DND-41 (cell line): Measurements from ENCODE around the gene ARHGAP18.

Experiments used
- ATAC-seq: fragments of 200-7000 bp; cut with Tn5 transposase; 3 replicates; pipeline ENCODE4 v1.9.1; 2021; ENCODE audit warnings: low read depth; ENCODE audit not compliant: insufficient read depth
- DNase-seq: peaks from one replicate; pipeline ENCODE4 v3.0.0-alpha.2; 2020
- H2AFZ ChIP-seq: 2 replicates; pipeline ENCODE4 v1.6.0; 2012; ENCODE audit warnings: low read depth, low read length
- H3K27ac ChIP-seq: 2 replicates; pipeline ENCODE4 v1.5.1; 2012; ENCODE audit warnings: low read length, inconsistent platforms
- H3K27me3 ChIP-seq: fragments of 200-600 bp; sonication (generic); 2 replicates; pipeline ENCODE4 v1.6.0; 2012; ENCODE audit warnings: low read length, mild to moderate bottlenecking, inconsistent platforms; ENCODE audit not compliant: insufficient read depth, poor library complexity
- H3K36me3 ChIP-seq: 2 replicates; pipeline ENCODE4 v1.5.1; 2012; ENCODE audit warnings: low read length, inconsistent platforms; ENCODE audit not compliant: insufficient read depth
- H3K4me1 ChIP-seq: 2 replicates; pipeline ENCODE4 v1.5.1; 2012; ENCODE audit warnings: mild to moderate bottlenecking, low read length; ENCODE audit not compliant: insufficient read depth
- H3K4me2 ChIP-seq: 2 replicates; pipeline ENCODE4 v1.6.0; 2012; ENCODE audit warnings: mild to moderate bottlenecking, moderate library complexity, low read length, inconsistent platforms; ENCODE audit not compliant: insufficient read depth
- H3K4me3 ChIP-seq, 2 experiments: fragments of 200-600 bp in 1 of 2; shearing (Covaris generic) in 1 of 2; 2 replicates each; pipeline ENCODE4 v1.5.1; 2012 to 2016; ENCODE audit warnings: inconsistent platforms in 2 of 2, low read length in 2 of 2, mild to moderate bottlenecking in 2 of 2, low read depth in 1 of 2, moderate library complexity in 1 of 2
- H3K79me2 ChIP-seq: 2 replicates; pipeline ENCODE4 v1.6.0; 2012; ENCODE audit warnings: low read length, inconsistent platforms; ENCODE audit not compliant: insufficient read depth
- H3K9ac ChIP-seq: 2 replicates; pipeline ENCODE4 v1.6.0; 2012; ENCODE audit warnings: low read depth, mild to moderate bottlenecking, inconsistent platforms, low read length, moderate library complexity
- H3K9me3 ChIP-seq: 2 replicates; pipeline ENCODE4 v1.5.1; 2012; ENCODE audit warnings: low read length, moderate library complexity, mild to moderate bottlenecking, inconsistent platforms; ENCODE audit not compliant: insufficient read depth, severe bottlenecking
- H4K20me1 ChIP-seq: 2 replicates; pipeline ENCODE4 v1.6.0; 2012; ENCODE audit warnings: low read length; ENCODE audit not compliant: insufficient read depth
- CTCF ChIP-seq: IDR thresholded peaks from 2 replicates; pipeline ENCODE4 v1.5.1; 2012; ENCODE audit warnings: borderline replicate concordance, low read length, moderate library complexity, mild to moderate bottlenecking; ENCODE audit not compliant: poor library complexity, severe bottlenecking; ENCODE audit errors: extremely low read depth
- EZH2 ChIP-seq: IDR thresholded peaks from 3 replicates; pipeline ENCODE4 v1.6.1; 2012; ENCODE audit warnings: borderline replicate concordance, low read depth, mild to moderate bottlenecking, moderate library complexity, low read length, inconsistent platforms; ENCODE audit not compliant: severe bottlenecking

ARHGAP18 gene

DNA sequence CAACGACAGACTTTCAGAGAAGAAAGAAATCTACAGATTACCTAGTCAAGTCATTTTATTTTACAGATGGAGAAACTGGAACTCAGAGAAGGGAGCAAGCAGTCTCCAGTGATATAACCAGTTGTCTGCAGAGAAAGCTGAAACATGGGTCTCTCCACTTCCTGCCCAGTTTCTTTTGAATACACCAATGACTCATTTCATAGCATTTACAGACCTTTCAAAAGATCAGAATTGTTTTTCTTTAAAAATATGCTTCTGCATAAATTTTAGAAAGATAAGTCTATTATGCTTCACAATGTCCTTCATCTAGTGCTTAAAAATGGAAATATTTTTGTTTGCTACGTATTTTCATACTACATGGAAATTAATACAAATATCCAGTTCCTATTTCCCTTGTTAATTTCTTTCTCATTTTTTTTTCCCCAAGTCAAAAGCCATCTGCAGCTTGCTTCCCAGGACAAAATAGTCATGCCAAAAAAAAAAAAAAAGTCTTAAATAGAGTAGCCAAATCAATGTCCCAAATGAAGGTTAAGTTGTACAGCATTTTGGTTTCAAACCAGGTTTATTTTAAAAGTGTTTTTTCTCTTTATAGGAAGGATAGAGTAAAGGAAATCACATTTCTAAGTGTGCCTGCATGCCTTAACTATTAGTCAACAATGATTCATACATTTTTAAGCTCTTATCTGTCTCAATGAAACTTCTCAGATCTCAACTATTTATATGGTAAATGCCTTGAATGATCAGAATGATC is 36.9 kb downstream of the ARHGAP18 start:
- peak overlapping the region; percentile 1; the same call in 1 of the 2 replicates for H2AFZ ChIP-seq
- peak overlapping the region; percentile 14; the same call in 1 of the 2 replicates for H3K4me2 ChIP-seq
- no peaks in the 10 kb centered on the region for H3K36me3 ChIP-seq
- H4K20me1 ChIP-seq: no peaks in the 10 kb centered on the region
- H3K9me3 ChIP-seq: no peaks in the 10 kb centered on the region
- no peaks in the 10 kb centered on the region for H3K27me3 ChIP-seq
- peak; percentile 35 for DNase-seq
- H3K9ac ChIP-seq: no peak overlapping the region
- H3K79me2 ChIP-seq: no peaks in the 10 kb centered on the region
- H3K4me3 ChIP-seq: no peak overlapping the region
- peaks cover 24% of the 10 kb centered on the region for H3K4me1 ChIP-seq
- peak; percentile 93 for ATAC-seq
- H3K27ac ChIP-seq: peak overlapping the region; percentile 60
- TF ChIP-seq EZH2 (no peak), CTCF (no peak)

GRCh38 chr6:129672341-129672682 is 37.7 kb downstream of the ARHGAP18 start:
- Histone ChIP-seq H3K79me2 (no peaks in the 10 kb centered on the region), H3K27ac (peak overlapping the region; percentile 60), H3K9ac (no peak overlapping the region), H3K4me2 (no peak overlapping the region), H3K4me3 (no peak overlapping the region), H3K36me3 (no peaks in the 10 kb centered on the region), H2AFZ (peak overlapping the region; percentile 1; the same call in 1 of the 2 replicates), H3K4me1 (peaks cover 19% of the 10 kb centered on the region), H3K9me3 (no peaks in the 10 kb centered on the region), H3K27me3 (no peaks in the 10 kb centered on the region), H4K20me1 (no peaks in the 10 kb centered on the region)
- TF ChIP-seq EZH2: no peak
- TF ChIP-seq CTCF: no peak
- ATAC-seq (0 out of 3 replicates have a peak, but pooled peaks have one; percentile 13), DNase-seq (no peak)

DNA sequence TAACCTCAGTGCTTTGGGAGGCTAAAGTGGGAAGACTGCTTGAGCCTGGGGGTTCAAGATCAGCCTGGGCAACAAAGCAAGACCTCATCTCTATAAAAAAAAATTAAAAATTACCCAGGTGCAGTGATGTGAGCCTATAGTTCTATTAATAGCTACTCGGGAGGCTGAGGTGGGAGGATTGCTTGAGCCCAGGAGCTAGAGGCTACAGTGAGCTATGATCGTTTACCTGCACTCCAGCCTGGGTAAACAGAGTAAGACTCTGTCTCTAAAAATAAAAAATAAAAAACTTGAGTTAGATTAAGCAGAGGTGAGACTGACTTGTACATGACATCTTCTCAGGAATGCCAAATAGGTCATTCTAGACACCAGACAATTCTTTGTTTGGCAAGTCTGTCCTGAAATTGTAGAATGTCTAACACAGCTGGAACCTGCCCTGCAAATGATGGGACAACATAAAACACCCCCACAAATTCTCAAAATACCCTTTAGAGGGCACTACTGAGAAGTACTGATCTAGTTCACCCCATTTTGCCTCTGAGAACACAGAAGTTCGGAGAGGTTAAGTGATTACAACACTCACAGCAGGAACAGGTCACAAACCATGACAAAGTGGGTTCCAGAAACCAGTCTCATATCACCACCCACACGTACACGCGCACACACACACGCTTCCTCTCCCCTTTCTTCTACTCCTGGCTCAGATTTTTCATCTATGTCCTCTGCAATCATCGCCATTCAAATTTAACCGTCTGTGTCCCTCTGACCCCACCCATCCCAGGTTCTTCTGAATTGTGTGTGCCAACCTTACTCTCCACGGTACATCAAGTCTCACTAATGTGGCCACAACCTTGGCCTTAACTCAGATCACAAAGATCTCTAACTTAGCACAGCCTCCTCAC is 38.3 kb downstream of the ARHGAP18 start:
- no peaks in the 10 kb centered on the region for H3K27me3 ChIP-seq
- H3K4me3 ChIP-seq: no peak overlapping the region
- no peak overlapping the region for H2AFZ ChIP-seq
- no peak for DNase-seq
- H3K27ac ChIP-seq: peak overlapping the region; percentile 60
- H3K79me2 ChIP-seq: no peaks in the 10 kb centered on the region
- H4K20me1 ChIP-seq: no peaks in the 10 kb centered on the region
- peaks cover 19% of the 10 kb centered on the region for H3K4me1 ChIP-seq
- H3K4me2 ChIP-seq: no peak overlapping the region
- peak; percentile 20; the same call in 1 of the 3 replicates for ATAC-seq
- no peaks in the 10 kb centered on the region for H3K9me3 ChIP-seq
- H3K36me3 ChIP-seq: no peaks in the 10 kb centered on the region
- no peak overlapping the region for H3K9ac ChIP-seq
- TF ChIP-seq CTCF (peak; percentile 36), EZH2 (no peak)
